Bone marrow (tissue), 2 donors: ENCODE data around the gene TNNI2.
"Not testable (repeated sequence)": the region's sequence is repeated elsewhere in the genome, so short reads cannot be mapped to it uniquely, and the experiment has no call there.

Experiments
- DNase-seq, 2 donors: peaks; one replicate each; lab custom pipeline; 2025; lab: John Stamatoyannopoulos, UW

TNNI2 gene

GRCh38 chr11:1838426-1839144 is at the start of gene TNNI2:
Gene TNNI2 (plus strand): TSS chr11:1838981. CDS start chr11:1839697, 716 bp downstream.
- no peak for DNase-seq

- DNase-seq, result no peak
These were observed 46.9 kb upstream of the TNNI2 start for GRCh38 chr11:1791912-1792311.

- no peak for DNase-seq
These were observed 46.3 kb upstream of the TNNI2 start for GRCh38 chr11:1792461-1792860.

- no peak for DNase-seq
These were observed 45.7 kb upstream of the TNNI2 start for GRCh38 chr11:1793081-1793480.

GRCh38 chr11:1796413-1797011 is 42.3 kb upstream of the TNNI2 start:
- DNase-seq, result no peak

- no peak for DNase-seq
These were observed 41.2 kb upstream of the TNNI2 start for GRCh38 chr11:1797391-1798125.

GRCh38 chr11:1803246-1803645 is 35.5 kb upstream of the TNNI2 start:
- no peak for DNase-seq

- not testable (repeated sequence) for DNase-seq
These were observed 34.8 kb upstream of the TNNI2 start for GRCh38 chr11:1803835-1804519.

- no peak for DNase-seq
These were observed 33.3 kb upstream of the TNNI2 start for GRCh38 chr11:1805525-1805924.

GRCh38 chr11:1807264-1807995 is 31.4 kb upstream of the TNNI2 start:
- peak in 1 of 2 donors; percentile 43 for DNase-seq

GRCh38 chr11:1810761-1811160 is 28.0 kb upstream of the TNNI2 start:
- no peak for DNase-seq

- DNase-seq, result no peak
These were observed 26.5 kb upstream of the TNNI2 start for GRCh38 chr11:1812274-1812673.

- no peak for DNase-seq
These were observed 26.0 kb upstream of the TNNI2 start for GRCh38 chr11:1812801-1813200.

GRCh38 chr11:1813356-1813755 is 25.4 kb upstream of the TNNI2 start:
- DNase-seq, result not testable (repeated sequence)

- no peak for DNase-seq
These were observed 24.1 kb upstream of the TNNI2 start for GRCh38 chr11:1814691-1815090.

GRCh38 chr11:1815311-1815710 is 23.5 kb upstream of the TNNI2 start:
- DNase-seq, result no peak

- DNase-seq, result no peak
These were observed 23.0 kb upstream of the TNNI2 start for GRCh38 chr11:1815751-1816150.

GRCh38 chr11:1817000-1817399 is 21.8 kb upstream of the TNNI2 start:
- no peak for DNase-seq

GRCh38 chr11:1817511-1817910 is 21.3 kb upstream of the TNNI2 start:
- no peak for DNase-seq

- DNase-seq, result no peak
These were observed 19.7 kb upstream of the TNNI2 start for GRCh38 chr11:1819074-1819473.

GRCh38 chr11:1820463-1821325 is 18.1 kb upstream of the TNNI2 start:
- DNase-seq, result no peak
